GM18519 (cell line): Measurements from ENCODE around the gene GIMAP1.

Experiments
- ATAC-seq: cut with Tn5 transposase; IDR thresholded peaks from one replicate; pipeline ENCODE4 v1.9.1; 2021; ENCODE audit warnings: mild to moderate bottlenecking, moderate library complexity; ENCODE audit not compliant: unreplicated experiment, low FRiP score

GIMAP1 gene

DNA sequence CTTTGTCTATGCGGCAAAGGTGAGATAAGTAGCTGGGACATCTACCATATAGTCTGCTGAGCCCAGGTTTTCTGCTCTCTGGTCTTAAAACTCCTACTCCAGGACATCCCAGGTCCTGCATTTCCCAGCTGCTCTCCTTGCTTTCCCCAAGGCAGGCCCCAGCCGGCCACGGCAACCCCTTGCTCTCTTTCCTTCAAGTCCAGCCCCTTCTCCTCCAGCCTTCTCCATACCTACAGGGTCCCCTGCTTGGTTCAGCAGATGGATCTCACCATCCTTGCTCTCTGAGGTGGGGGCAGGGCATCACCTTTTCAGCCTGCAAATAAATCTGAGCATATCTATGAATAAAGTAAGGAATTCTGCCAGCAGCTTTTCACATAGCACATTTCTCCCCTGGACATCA is 29.5 kb downstream of the GIMAP1 start:
- ATAC-seq: no peak

DNA sequence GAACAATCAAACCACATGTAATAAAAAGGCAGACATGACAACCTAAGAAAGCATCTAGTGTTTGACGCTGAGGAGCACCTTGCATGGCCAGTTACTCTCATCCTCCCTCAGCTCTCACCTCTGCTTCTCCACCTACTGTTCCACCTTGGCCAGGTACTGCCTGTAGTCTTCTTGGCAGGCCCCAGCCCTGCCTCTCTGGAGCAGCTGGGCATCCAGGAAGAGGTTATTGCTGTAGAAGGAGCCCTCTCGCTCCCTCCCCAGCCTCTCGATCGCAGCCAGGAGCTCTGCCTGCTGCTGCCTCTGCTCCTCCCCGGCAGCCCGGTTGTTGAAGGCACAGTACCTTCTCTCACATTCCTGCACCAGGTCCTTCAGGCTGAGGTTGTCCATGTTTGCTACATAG is 30.5 kb downstream of the GIMAP1 start:
- ATAC-seq: no peak

DNA sequence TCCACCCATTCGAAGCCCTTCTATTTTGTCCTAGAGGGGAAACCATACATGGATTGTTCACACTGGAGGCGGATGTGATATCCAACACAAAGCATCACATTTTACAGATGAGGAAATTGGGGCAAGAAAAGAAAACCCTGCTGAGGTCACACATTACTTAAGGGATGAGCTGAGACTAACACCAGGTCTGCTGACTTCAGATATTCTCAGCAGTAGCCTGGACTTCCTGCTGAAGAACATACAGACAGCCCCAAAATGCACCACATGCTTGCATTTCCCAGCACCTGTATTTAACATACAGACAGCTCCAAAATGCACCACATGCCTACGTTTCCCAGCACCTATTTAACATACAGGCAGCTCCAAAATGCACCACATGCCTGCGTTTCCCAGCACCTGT is 32.0 kb downstream of the GIMAP1 start:
- ATAC-seq: no peak

DNA sequence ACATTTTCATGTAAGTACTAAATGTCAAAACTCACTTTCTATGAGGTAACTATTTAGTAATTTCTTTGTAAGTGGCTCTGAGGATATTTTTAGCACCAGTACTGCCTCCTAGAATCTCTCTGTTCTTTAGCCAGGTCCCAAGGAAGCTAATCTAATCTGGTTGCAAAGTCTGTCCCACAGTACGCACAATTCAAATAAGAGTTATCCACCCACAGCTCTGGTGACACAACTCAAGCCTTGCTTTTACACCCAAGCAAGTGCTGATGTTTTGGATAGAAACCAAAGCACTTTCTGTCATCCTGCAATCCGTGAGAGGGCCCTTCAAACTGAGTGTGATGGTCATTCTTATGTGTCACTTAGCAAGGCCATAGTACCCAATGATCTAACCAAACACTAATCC is 35.3 kb downstream of the GIMAP1 start:
- ATAC-seq: no peak

DNA sequence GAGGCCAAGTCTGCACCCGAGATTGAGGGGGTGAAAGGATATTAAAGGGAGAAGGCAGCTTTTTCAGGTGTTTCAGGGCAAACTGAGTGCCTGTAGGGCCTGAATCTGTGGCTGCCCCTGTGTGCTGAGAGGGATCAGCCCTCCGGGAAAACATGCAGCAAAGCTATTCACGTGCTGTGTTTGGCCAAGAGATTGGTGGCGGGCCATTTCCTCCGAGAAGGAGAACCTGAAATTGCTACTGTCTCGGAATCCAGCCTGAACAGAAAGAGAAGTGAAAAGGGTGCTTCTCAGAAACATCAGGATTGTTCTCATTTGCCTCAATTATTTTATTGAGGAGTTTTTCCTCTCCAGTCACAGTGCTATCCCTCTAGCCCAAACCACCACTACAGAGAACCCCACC is 36.8 kb downstream of the GIMAP1 start:
- no peak for ATAC-seq

DNA sequence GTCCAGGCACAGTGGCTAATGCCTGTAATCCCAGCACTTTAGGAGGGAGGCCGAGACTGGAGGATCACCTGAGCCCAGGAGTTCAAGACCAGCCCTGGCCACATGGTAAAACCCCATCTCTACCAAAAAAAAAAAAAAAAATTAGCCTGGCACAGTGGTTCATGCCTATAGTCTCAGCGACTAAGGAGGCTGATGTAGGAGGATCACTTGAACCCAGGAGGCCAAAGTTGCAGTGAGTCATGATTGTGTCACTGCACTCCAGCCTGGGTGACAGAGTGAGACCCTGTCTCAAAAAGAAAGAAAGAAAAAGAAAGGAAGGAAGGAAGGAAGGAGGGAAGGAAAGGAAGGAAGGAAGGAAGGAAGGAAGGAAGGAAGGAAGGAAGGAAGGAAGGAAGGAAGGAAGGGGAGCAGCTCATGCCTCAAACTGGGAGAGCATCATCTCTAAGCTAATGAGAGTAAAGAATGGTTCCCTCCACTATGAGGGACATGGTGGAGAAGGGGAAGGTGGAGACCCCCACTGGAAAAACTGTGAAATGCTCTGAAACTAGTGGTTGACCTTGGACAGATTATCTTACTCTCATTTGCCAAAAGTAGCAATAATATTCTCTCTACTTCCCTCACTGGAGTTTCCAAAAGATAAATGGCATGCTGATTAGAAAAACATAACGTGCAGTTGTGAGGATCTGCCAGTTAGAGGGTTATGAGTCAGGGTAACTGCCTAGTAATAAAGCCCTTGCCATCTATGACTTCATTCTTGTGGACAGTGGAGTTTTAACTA is 37.6 kb downstream of the GIMAP1 start:
- no peak for ATAC-seq

DNA sequence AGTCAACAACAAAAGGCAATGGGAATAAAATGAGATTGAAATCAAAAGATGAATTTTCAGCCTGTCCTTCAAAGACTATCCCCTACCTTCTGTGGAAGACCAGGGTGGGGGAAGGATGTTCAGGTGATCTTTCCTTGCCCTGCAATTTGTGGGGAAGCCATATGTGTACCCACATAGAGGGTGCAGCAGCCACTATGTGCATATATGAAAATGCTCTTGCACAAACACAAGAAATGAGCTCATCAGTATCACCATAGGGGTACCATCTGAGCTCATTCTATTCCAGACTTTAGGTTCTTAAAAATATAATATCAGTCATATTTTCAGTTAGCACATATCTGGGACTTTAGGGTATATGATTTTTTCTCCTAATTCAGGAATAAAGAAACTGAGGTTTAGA is 38.5 kb downstream of the GIMAP1 start:
- no peak for ATAC-seq

DNA sequence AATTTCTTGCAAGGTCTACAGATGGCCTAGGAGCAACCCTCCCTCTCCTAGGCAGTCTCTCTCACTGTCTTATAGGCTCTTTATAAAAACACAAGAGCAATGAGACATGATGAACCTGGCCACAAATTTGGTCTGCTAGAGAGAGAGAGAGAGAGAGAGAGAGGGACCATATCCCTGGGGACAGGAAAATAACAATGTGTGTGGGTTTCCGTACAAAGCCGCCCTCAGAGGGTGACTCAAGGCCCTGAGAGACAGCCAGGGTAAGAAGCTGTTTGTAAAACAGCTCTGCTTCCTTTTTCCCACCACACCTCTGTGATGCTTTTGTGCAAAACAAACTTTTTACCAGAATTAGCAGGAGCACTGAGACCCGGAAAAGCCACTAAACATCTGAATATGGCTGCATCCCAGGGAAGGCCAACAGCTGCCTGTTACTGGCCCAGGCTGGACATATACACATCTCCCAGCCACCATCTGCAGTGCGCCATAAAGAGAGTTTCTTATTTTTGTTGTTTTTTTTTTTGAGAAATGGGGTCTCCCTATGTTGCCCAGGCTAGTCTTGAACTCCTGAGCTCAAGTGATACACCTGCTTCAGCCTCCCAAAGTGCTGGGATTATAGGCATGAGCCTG is 39.2 kb downstream of the GIMAP1 start:
- ATAC-seq: no peak

DNA sequence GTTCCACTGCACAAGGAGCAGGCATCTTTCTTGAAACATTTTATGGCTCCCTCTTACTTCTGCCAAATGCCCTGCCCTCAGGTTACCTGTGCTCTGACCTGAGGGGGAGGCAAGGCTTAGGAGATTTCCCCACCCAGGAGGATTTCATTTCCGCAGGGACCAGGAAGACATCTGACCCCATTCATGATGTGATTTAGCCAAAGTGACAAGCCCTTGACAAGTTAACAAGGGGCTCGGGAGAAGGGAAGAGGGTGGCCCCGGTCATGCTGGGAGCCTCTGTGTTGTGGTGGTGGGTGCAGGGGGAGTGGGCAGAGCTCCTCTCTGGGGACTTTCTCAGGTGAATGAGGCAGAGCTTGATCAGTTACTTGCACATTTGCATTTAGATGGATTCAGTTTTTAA is 39.8 kb downstream of the GIMAP1 start:
- no peak for ATAC-seq

DNA sequence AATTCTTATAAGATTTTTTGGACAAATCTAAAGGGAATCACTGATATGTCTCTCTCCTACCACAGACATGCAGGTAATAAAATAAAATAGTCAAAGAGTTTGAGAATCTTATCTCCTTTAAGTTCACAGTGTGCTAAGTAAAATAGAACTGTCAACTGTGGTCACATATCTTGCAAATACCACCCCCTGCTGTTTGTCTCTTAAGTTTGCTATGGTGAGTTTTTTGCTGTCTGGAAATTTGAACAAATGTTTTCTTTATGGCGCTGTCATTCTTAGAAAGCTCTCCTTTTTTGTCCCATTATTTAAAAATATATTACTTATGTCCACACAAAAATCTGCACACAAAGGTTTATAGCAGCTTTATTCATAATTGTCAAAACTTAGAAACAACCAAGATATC is 40.4 kb downstream of the GIMAP1 start:
- no peak for ATAC-seq

DNA sequence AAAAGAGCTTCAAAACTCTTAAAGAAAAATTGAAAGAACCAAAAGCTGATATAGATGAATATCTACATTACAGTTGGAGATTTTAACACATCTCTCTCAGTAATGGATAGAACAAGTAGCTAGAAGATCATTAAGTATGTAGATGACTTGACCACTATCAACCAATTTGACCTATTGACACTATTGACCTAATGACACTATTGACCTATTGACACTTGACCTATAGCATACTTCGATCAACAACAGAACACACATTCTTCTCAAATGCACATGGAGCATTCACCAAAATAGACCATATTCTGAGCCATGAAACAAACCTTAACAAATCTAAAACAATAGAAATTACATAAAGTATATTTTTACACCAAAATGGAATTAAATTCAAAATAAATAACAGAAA is 43.1 kb downstream of the GIMAP1 start:
- ATAC-seq: no peak

DNA sequence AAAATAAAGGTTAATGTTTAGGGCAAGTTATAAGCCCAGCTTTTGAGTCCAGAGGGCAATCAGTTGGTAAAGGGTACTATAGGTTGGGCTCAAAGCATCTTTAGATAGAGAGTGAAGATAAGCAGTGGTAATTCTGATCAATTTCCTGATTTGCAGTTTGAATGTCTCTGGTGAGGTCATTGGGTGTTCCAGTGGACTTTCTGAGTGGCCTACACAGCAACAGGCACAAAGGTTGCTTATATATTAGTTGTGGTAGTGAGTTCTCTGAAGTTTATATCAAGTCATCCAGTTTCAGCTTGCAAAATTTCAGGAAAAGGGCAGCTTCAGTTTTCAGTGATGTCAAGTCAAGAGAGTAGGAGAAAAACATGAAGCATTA is 49.9 kb downstream of the GIMAP1 start:
- ATAC-seq: no peak

DNA sequence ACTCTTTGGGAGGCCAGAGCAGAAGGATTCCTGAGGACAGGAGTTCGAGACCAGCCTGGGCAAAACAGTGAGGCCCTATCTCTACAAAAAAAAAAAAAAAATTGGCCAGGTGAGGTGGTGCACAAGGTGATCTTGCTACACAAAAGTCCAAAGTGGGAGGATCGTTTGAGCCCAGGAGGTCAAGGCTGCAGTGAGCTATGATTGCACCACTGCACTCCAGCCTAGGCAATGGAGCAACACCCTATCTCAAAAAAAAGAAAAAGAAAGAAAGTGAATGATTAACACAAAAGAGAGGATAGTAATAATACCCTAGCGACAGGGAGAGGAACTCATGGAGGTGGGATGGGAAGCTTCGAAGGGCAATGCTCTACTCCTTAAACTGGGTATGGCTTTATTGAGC is 53.4 kb downstream of the GIMAP1 start:
- ATAC-seq: no peak
